ENCODE measurements around the gene AOPEP.

AOPEP gene

GRCh38 chr9:94761481-94761880 is 35.0 kb downstream of the AOPEP start:
- no peak for DNase-seq

- DNase-seq: no peak
Observed at GRCh38 chr9:94767331-94768072, 41.0 kb downstream of the AOPEP start.

GRCh38 chr9:94768766-94769165 is 42.3 kb downstream of the AOPEP start:
- no peak for DNase-seq

- DNase-seq: no peak
Observed at GRCh38 chr9:94770334-94770733, 43.8 kb downstream of the AOPEP start.

- no peak for DNase-seq
Observed at GRCh38 chr9:94771096-94771495, 44.6 kb downstream of the AOPEP start.

- DNase-seq: no peak
Observed at GRCh38 chr9:94772144-94772543, 45.6 kb downstream of the AOPEP start.

GRCh38 chr9:94772639-94773303 is 46.3 kb downstream of the AOPEP start:
- no peak for DNase-seq

GRCh38 chr9:94773655-94774054 is 47.2 kb downstream of the AOPEP start:
- no peak for DNase-seq

- no peak for DNase-seq
Observed at GRCh38 chr9:94778013-94778412, 51.5 kb downstream of the AOPEP start.

- no peak for DNase-seq
Observed at GRCh38 chr9:94779031-94779430, 52.5 kb downstream of the AOPEP start.

- peak; percentile 24 for DNase-seq
Observed at GRCh38 chr9:94779693-94780290, 53.3 kb downstream of the AOPEP start.

- no peak for DNase-seq
Observed at GRCh38 chr9:94780516-94780950, 54.0 kb downstream of the AOPEP start.

GRCh38 chr9:94782355-94783101 is 56.0 kb downstream of the AOPEP start:
- no peak for DNase-seq

- peak; percentile 75 for DNase-seq
Observed at GRCh38 chr9:94783102-94783682, 56.7 kb downstream of the AOPEP start.

- DNase-seq: no peak
Observed at GRCh38 chr9:94783928-94784327, 57.4 kb downstream of the AOPEP start.

- DNase-seq: no peak
Observed at GRCh38 chr9:94785215-94786169, 59.0 kb downstream of the AOPEP start.

GRCh38 chr9:94786586-94786985 is 60.1 kb downstream of the AOPEP start:
- DNase-seq: no peak

- no peak for DNase-seq
Observed at GRCh38 chr9:94787266-94787665, 60.8 kb downstream of the AOPEP start.

GRCh38 chr9:94788570-94789105 is 62.1 kb downstream of the AOPEP start:
- DNase-seq: no peak

- DNase-seq: no peak
Observed at GRCh38 chr9:94791435-94791834, 64.9 kb downstream of the AOPEP start.

- no peak for DNase-seq
Observed at GRCh38 chr9:94792511-94792910, 66.0 kb downstream of the AOPEP start.

Data from NCI-H510A (cell line).